ENCODE data around the gene TMEFF1. TPM values are rescaled to one million over a fixed set of nuclear protein-coding genes. Genes with fewer than 3 reads are reported as not detected.

TMEFF1 gene
- total and polyA plus RNA-seq, 2 of the 8 experiments (the other 6 are each of a cell fraction or from before 2014, with no cell fraction given): 13.5 to 68.2 TPM

GRCh38 chr9:100587375-100587774 lies 114.4 kb downstream of the TMEFF1 start (continued):
- TF ChIP-seq CBX8 (IDR thresholded peaks at IDR 0.05; ENCODE audit: borderline replicate concordance, low read depth, low read length) (no peak), RAD21 (IDR thresholded peaks at IDR 0.05 in 1 of 2, conservative IDR thresholded peaks at IDR 0.05 in 1 of 2; ENCODE audit: low read depth in 2 of 2, low read length in 2 of 2) (no peak), TAF1 (IDR thresholded peaks at IDR 0.05; ENCODE audit: low read depth, low read length) (no peak), PHF8 (conservative IDR thresholded peaks at IDR 0.05; ENCODE audit: low read depth, low read length) (no peak)
